ENCODE data around the gene DDX60.
A peak's percentile ranks its signal among the peaks of the same experiment; 100 is the strongest.

DNA sequence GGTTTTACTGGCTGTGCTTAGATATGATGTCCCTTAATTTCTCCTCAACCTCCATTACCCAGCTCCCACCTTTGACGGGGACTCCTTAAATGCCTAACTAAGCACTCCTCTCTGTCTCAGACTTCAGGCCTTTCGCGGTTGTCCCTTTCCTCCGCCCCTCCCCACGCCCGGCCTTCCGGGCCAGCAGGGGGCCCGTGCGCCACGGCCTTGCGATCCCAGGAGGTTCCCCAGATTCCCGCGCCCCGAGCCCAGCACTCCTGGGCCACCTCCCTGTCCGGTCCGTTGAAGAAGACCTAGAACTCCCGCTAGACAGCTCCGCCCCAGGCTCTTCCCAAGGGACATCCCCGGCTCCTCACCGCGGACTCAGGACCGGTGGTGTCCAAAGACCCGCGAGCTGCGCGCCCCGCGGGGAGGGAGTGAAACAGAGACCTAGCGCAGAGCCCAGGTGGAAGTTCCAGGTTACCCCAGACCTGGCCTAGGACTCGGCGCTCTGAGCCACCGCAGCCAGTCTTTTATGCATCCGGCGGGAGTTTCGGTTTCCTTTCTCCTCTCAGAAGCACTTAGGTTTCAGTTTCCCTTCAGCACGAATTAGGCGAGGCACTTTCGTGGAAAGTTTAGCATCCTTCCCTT is at the start of gene DDX60:
- TF ChIP-seq, protein P1, sequence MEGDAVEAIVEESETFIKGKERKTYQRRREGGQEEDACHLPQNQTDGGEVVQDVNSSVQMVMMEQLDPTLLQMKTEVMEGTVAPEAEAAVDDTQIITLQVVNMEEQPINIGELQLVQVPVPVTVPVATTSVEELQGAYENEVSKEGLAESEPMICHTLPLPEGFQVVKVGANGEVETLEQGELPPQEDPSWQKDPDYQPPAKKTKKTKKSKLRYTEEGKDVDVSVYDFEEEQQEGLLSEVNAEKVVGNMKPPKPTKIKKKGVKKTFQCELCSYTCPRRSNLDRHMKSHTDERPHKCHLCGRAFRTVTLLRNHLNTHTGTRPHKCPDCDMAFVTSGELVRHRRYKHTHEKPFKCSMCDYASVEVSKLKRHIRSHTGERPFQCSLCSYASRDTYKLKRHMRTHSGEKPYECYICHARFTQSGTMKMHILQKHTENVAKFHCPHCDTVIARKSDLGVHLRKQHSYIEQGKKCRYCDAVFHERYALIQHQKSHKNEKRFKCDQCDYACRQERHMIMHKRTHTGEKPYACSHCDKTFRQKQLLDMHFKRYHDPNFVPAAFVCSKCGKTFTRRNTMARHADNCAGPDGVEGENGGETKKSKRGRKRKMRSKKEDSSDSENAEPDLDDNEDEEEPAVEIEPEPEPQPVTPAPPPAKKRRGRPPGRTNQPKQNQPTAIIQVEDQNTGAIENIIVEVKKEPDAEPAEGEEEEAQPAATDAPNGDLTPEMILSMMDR (IDR thresholded peaks at IDR 0.05), result no peak
- TF ChIP-seq ZNF263 (CRISPR knock-in tag; IDR thresholded peaks at IDR 0.05; ENCODE audit: low read depth) (no peak), TCF7 (CRISPR knock-in tag; IDR thresholded peaks at IDR 0.05; ENCODE audit: low read depth) (no peak), TEAD4 (CRISPR knock-in tag; IDR thresholded peaks at IDR 0.05) (no peak), ZBTB21 (CRISPR knock-in tag; IDR thresholded peaks at IDR 0.05; ENCODE audit: borderline replicate concordance) (no peak)
- TF ChIP-seq, protein P2, sequence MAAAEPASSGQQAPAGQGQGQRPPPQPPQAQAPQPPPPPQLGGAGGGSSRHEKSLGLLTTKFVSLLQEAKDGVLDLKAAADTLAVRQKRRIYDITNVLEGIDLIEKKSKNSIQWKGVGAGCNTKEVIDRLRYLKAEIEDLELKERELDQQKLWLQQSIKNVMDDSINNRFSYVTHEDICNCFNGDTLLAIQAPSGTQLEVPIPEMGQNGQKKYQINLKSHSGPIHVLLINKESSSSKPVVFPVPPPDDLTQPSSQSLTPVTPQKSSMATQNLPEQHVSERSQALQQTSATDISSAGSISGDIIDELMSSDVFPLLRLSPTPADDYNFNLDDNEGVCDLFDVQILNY (CRISPR knock-in tag; IDR thresholded peaks at IDR 0.05), result peak; percentile 63; the same call in 1 of the 2 replicates
